ENCODE measurements around the gene PRPF19.

Gene PRPF19

DNA sequence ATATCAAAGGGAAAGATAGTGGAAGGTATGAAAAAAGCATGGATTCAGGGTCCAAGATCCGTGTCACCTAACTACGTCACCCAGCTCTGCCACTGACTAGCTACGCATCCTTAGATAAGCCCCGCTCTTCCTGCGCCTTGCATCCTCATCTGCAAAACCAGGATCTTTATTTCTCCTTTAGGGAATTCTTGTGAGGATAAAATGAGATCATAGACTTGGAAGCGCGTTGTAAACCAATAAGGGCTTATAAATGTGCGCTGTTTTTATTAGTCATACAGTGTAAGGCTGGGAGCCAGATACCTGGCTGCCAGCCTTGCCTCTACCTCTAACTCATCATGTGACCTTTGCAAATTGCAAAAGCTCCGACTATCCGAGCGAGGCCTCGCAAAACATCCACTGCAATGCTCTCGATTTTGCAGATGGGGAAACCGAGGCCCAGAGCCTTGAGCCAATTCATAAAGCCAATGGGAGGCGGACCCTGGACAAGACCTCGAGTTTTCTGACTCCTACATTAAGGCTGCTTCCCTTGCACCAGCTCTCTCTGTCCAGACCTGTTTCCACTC lies 753 bp downstream of the PRPF19 start:
- peak overlapping the region; percentile 74 for H2AFZ ChIP-seq (ENCODE audit: low read length, unreplicated experiment)
- peak overlapping the region; percentile 91 for H3K27ac ChIP-seq (ENCODE audit: low read depth, low read length)
- H3K79me2 ChIP-seq (ENCODE audit: control insufficient read depth, insufficient read depth, low read length, unreplicated experiment) = peaks cover 38% of the 10 kb centered on the region
- H3K4me3 ChIP-seq (ENCODE audit: low read depth, low read length) = peak overlapping the region; percentile 95
- H3K4me1 ChIP-seq (ENCODE audit: control insufficient read depth, insufficient read depth, low read length, unreplicated experiment) = peaks cover 14% of the 10 kb centered on the region
- H3K27me3 ChIP-seq (ENCODE audit: insufficient read depth, low read length) = peaks cover 24% of the 10 kb centered on the region
- peaks cover 4% of the 10 kb centered on the region; the same call in 1 of the 2 replicates for H3K36me3 ChIP-seq (ENCODE audit: insufficient read depth, low read length)

DNA sequence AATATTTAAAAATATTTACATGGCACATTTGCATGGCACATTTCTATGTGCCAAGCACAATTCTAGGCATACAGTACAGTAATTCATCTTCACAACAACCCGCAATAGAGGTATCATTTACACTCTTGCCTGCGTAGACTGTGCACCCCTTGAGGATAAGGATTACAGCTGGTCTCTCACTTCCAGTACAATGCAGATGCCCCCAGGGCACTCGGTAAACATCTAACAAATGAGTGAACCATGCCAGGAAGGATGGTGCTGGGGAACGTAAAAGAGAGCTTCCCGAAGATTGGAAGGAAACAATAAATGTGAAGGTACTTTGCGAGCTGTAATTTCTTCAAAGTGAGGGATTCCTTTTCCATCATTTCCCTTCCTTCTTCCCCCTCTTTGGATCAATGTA lies 1.3 kb downstream of the PRPF19 start:
- Histone ChIP-seq H3K27me3 (ENCODE audit: insufficient read depth, low read length) (peaks cover 20% of the 10 kb centered on the region), H2AFZ (ENCODE audit: low read length, unreplicated experiment) (peak overlapping the region; percentile 6), H3K27ac (ENCODE audit: low read depth, low read length) (peak overlapping the region; percentile 91), H3K79me2 (ENCODE audit: control insufficient read depth, insufficient read depth, low read length, unreplicated experiment) (peaks cover 38% of the 10 kb centered on the region), H3K4me3 (ENCODE audit: low read depth, low read length) (peak overlapping the region; percentile 95), H3K36me3 (ENCODE audit: insufficient read depth, low read length) (peaks cover 8% of the 10 kb centered on the region; the same call in 1 of the 2 replicates), H3K4me1 (ENCODE audit: control insufficient read depth, insufficient read depth, low read length, unreplicated experiment) (peaks cover 14% of the 10 kb centered on the region)

GRCh38 chr11:60902625-60903024 lies 3.8 kb downstream of the PRPF19 start:
- Histone ChIP-seq H3K27ac (ENCODE audit: low read depth, low read length) (no peak overlapping the region), H3K79me2 (ENCODE audit: control insufficient read depth, insufficient read depth, low read length, unreplicated experiment) (peaks cover 38% of the 10 kb centered on the region), H3K4me3 (ENCODE audit: low read depth, low read length) (no peak overlapping the region), H3K36me3 (ENCODE audit: insufficient read depth, low read length) (peaks cover 20% of the 10 kb centered on the region; the same call in 1 of the 2 replicates), H2AFZ (ENCODE audit: low read length, unreplicated experiment) (no peak overlapping the region), H3K4me1 (ENCODE audit: control insufficient read depth, insufficient read depth, low read length, unreplicated experiment) (peaks cover 14% of the 10 kb centered on the region), H3K27me3 (ENCODE audit: insufficient read depth, low read length) (no peaks in the 10 kb centered on the region)

GRCh38 chr11:60900673-60901404 lies 5.5 kb downstream of the PRPF19 start:
- Histone ChIP-seq H3K79me2 (ENCODE audit: control insufficient read depth, insufficient read depth, low read length, unreplicated experiment) (peaks cover 35% of the 10 kb centered on the region), H3K27me3 (ENCODE audit: insufficient read depth, low read length) (no peaks in the 10 kb centered on the region), H3K27ac (ENCODE audit: low read depth, low read length) (no peak overlapping the region), H3K4me1 (ENCODE audit: control insufficient read depth, insufficient read depth, low read length, unreplicated experiment) (peaks cover 14% of the 10 kb centered on the region), H3K4me3 (ENCODE audit: low read depth, low read length) (no peak overlapping the region), H2AFZ (ENCODE audit: low read length, unreplicated experiment) (no peak overlapping the region), H3K36me3 (ENCODE audit: insufficient read depth, low read length) (peaks cover 33% of the 10 kb centered on the region)

- Histone ChIP-seq H3K27me3 (ENCODE audit: insufficient read depth, low read length) (no peaks in the 10 kb centered on the region), H3K36me3 (ENCODE audit: insufficient read depth, low read length) (peaks cover 33% of the 10 kb centered on the region), H2AFZ (ENCODE audit: low read length, unreplicated experiment) (no peak overlapping the region), H3K4me3 (ENCODE audit: low read depth, low read length) (no peak overlapping the region), H3K4me1 (ENCODE audit: control insufficient read depth, insufficient read depth, low read length, unreplicated experiment) (peaks cover 10% of the 10 kb centered on the region), H3K27ac (ENCODE audit: low read depth, low read length) (no peak overlapping the region), H3K79me2 (ENCODE audit: control insufficient read depth, insufficient read depth, low read length, unreplicated experiment) (peaks cover 26% of the 10 kb centered on the region)
Measured at GRCh38 chr11:60899977-60900376, 6.4 kb downstream of the PRPF19 start.

DNA sequence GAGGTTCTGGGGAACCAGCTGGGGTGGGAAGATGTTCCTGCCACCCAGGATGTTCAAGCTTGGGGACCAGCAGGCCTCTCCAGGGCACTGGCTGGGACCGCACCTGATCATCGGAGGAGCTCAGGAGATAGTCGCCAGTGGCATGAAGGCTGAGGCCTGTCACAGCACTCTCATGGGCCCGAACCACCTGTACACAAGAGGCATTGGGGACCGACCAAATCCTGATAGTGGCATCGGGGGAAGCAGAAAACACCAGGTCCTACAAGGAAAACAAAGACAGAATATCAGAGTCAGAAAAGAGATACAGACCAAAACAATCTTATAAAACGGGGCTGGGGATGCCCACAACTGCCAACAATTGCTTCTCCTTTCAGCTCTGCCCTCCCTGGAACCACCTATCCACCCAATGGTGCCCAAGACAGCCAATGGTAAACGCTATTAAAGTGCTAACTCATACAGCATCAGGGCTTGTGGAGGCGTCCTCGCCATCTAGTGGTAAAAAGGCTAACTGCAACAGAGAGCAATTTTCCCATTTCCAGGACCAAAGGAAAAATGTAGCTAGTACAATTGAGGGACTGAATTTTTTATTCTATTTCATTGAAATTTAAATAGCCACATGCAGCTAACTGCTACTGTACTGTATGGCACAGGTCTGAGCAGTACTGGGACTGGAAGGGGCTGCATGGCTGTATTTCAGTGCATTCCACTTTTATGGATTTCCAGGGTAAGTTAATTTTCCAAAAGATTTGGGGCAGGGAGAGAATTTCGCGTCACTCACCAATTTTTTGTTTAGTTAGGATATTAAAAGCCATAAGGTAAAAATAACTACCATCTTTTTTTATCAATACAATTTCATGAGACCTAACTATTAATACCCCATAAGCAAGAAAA lies 7.1 kb downstream of the PRPF19 start:
- Histone ChIP-seq H3K27ac (ENCODE audit: low read depth, low read length) (peak overlapping the region; percentile 17; the same call in 1 of the 2 replicates), H3K27me3 (ENCODE audit: insufficient read depth, low read length) (no peaks in the 10 kb centered on the region), H3K4me3 (ENCODE audit: low read depth, low read length) (no peak overlapping the region), H3K36me3 (ENCODE audit: insufficient read depth, low read length) (peaks cover 33% of the 10 kb centered on the region), H2AFZ (ENCODE audit: low read length, unreplicated experiment) (no peak overlapping the region), H3K79me2 (ENCODE audit: control insufficient read depth, insufficient read depth, low read length, unreplicated experiment) (peaks cover 19% of the 10 kb centered on the region), H3K4me1 (ENCODE audit: control insufficient read depth, insufficient read depth, low read length, unreplicated experiment) (peaks cover 4% of the 10 kb centered on the region)

GRCh38 chr11:60897496-60897895 lies 8.9 kb downstream of the PRPF19 start:
- Histone ChIP-seq H3K4me3 (ENCODE audit: low read depth, low read length) (no peak overlapping the region), H2AFZ (ENCODE audit: low read length, unreplicated experiment) (no peak overlapping the region), H3K4me1 (ENCODE audit: control insufficient read depth, insufficient read depth, low read length, unreplicated experiment) (no peaks in the 10 kb centered on the region), H3K79me2 (ENCODE audit: control insufficient read depth, insufficient read depth, low read length, unreplicated experiment) (peaks cover 1% of the 10 kb centered on the region), H3K36me3 (ENCODE audit: insufficient read depth, low read length) (peaks cover 30% of the 10 kb centered on the region), H3K27ac (ENCODE audit: low read depth, low read length) (no peak overlapping the region), H3K27me3 (ENCODE audit: insufficient read depth, low read length) (no peaks in the 10 kb centered on the region)

- no peaks in the 10 kb centered on the region for H3K79me2 ChIP-seq (ENCODE audit: control insufficient read depth, insufficient read depth, low read length, unreplicated experiment)
- H3K4me1 ChIP-seq (ENCODE audit: control insufficient read depth, insufficient read depth, low read length, unreplicated experiment) = no peaks in the 10 kb centered on the region
- no peak overlapping the region for H3K4me3 ChIP-seq (ENCODE audit: low read depth, low read length)
- no peaks in the 10 kb centered on the region for H3K27me3 ChIP-seq (ENCODE audit: insufficient read depth, low read length)
- no peak overlapping the region for H3K27ac ChIP-seq (ENCODE audit: low read depth, low read length)
- H3K36me3 ChIP-seq (ENCODE audit: insufficient read depth, low read length) = peaks cover 30% of the 10 kb centered on the region
- no peak overlapping the region for H2AFZ ChIP-seq (ENCODE audit: low read length, unreplicated experiment)
Measured at GRCh38 chr11:60895687-60896086, 10.7 kb downstream of the PRPF19 start.

DNA sequence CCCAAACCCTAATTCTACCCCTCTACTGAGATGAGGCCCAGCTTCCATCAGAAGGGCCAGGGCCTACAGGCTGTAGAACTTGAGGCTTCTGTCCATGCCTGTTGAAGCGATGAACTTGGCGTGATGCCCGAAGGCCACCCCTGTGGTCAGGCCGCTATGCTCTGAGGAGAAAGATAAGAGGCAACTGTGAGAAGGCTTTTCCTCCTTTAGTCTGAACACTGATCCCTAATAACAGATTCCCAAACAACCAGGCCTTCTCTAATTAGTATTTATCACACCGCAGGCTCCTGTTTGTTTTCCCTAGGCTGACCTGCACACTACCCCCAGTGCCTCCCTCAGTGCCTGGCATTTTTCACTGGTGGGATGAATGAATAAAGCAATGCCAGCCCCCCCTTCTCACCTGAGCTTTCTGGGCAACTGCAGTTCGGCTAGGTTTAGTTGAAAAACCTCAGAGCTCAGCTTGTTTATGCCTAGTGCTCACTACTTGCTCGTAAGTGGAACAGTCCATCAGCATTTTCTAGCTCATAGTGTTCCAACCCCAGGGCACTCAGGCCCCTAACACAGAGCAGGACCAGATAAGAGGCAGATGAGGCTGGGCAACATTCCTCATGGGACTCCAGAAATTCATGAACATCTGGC lies 15.2 kb downstream of the PRPF19 start:
- H3K36me3 ChIP-seq (ENCODE audit: insufficient read depth, low read length) = peaks cover 1% of the 10 kb centered on the region
- H3K79me2 ChIP-seq (ENCODE audit: control insufficient read depth, insufficient read depth, low read length, unreplicated experiment) = no peaks in the 10 kb centered on the region
- no peak overlapping the region for H3K4me3 ChIP-seq (ENCODE audit: low read depth, low read length)
- no peak overlapping the region for H3K27ac ChIP-seq (ENCODE audit: low read depth, low read length)
- no peaks in the 10 kb centered on the region for H3K4me1 ChIP-seq (ENCODE audit: control insufficient read depth, insufficient read depth, low read length, unreplicated experiment)
- no peak overlapping the region for H2AFZ ChIP-seq (ENCODE audit: low read length, unreplicated experiment)
- H3K27me3 ChIP-seq (ENCODE audit: insufficient read depth, low read length) = no peaks in the 10 kb centered on the region

- Histone ChIP-seq H3K36me3 (ENCODE audit: insufficient read depth, low read length) (no peaks in the 10 kb centered on the region; the same call in 1 of the 2 replicates), H3K4me3 (ENCODE audit: low read depth, low read length) (no peak overlapping the region), H3K27ac (ENCODE audit: low read depth, low read length) (no peak overlapping the region), H3K79me2 (ENCODE audit: control insufficient read depth, insufficient read depth, low read length, unreplicated experiment) (no peaks in the 10 kb centered on the region), H3K27me3 (ENCODE audit: insufficient read depth, low read length) (no peaks in the 10 kb centered on the region), H2AFZ (ENCODE audit: low read length, unreplicated experiment) (no peak overlapping the region), H3K4me1 (ENCODE audit: control insufficient read depth, insufficient read depth, low read length, unreplicated experiment) (no peaks in the 10 kb centered on the region)
Measured at GRCh38 chr11:60890696-60891095, 15.7 kb downstream of the PRPF19 start.

All from ACC112 (cell line).